Ammon's horn (tissue), 1 donor: Measurements from ENCODE around the gene WWOX.

Experiments used
- DNase-seq: peaks from one replicate; pipeline ENCODE4 v3.0.0-alpha.2; 2016; ENCODE audit warnings: low spot score

The WWOX gene

GRCh38 chr16:78303946-78304345 is 204.5 kb downstream of the WWOX start:
- no peak for DNase-seq

- no peak for DNase-seq
Measured at GRCh38 chr16:78306361-78306760, 206.9 kb downstream of the WWOX start.

GRCh38 chr16:78307824-78308528 is 208.5 kb downstream of the WWOX start:
- DNase-seq = no peak

GRCh38 chr16:78309763-78310162 is 210.3 kb downstream of the WWOX start:
- DNase-seq = no peak

- no peak for DNase-seq
Measured at GRCh38 chr16:78310196-78310595, 210.7 kb downstream of the WWOX start.

GRCh38 chr16:78310990-78311561 is 211.6 kb downstream of the WWOX start:
- no peak for DNase-seq

GRCh38 chr16:78311831-78312230 is 212.4 kb downstream of the WWOX start:
- DNase-seq = no peak

GRCh38 chr16:78317564-78318240 is 218.2 kb downstream of the WWOX start:
- no peak for DNase-seq

GRCh38 chr16:78321620-78322360 is 222.3 kb downstream of the WWOX start:
- DNase-seq = no peak

- DNase-seq = no peak
Measured at GRCh38 chr16:78323315-78323714, 223.9 kb downstream of the WWOX start.

- DNase-seq = no peak
Measured at GRCh38 chr16:78324649-78325285, 225.3 kb downstream of the WWOX start.

GRCh38 chr16:78325468-78326352 is 226.3 kb downstream of the WWOX start:
- DNase-seq = no peak

GRCh38 chr16:78326731-78327130 is 227.3 kb downstream of the WWOX start:
- no peak for DNase-seq

GRCh38 chr16:78331731-78332130 is 232.3 kb downstream of the WWOX start:
- no peak for DNase-seq

GRCh38 chr16:78333808-78334207 is 234.4 kb downstream of the WWOX start:
- no peak for DNase-seq

GRCh38 chr16:78340590-78340989 is 241.1 kb downstream of the WWOX start:
- no peak for DNase-seq

- DNase-seq = no peak
Measured at GRCh38 chr16:78348068-78348467, 248.6 kb downstream of the WWOX start.

- no peak for DNase-seq
Measured at GRCh38 chr16:78348886-78349285, 249.4 kb downstream of the WWOX start.

- DNase-seq = no peak
Measured at GRCh38 chr16:78352184-78352583, 252.7 kb downstream of the WWOX start.

- DNase-seq = no peak
Measured at GRCh38 chr16:78353640-78354275, 254.3 kb downstream of the WWOX start.
